SK-N-DZ (cell line): ENCODE measurements around the gene EPB41L4A. TPM values are rescaled to one million over a fixed set of nuclear protein-coding genes. Genes with fewer than 3 reads are reported as not detected.
"Not testable (repeated sequence)": the region's sequence is repeated elsewhere in the genome, so short reads cannot be mapped to it uniquely, and the experiment has no call there.

Experiments
- DNase-seq: peaks from one replicate; pipeline ENCODE4 v3.0.0-alpha.2; 2015; ENCODE audit warnings: low spot score
- polyA plus RNA-seq, 2 experiments: library from polyadenylated mRNA; depleted of rRNA; stranded (reverse); fragments of >200 nt; gene quantifications; 2 replicates each; pipeline ENCODE4 v1.2.3, GENCODE V29; 2014

EPB41L4A gene
- polyA plus RNA-seq (2014; cell fraction: cytosol; rRNA removed), result 2.2 and 8.1 TPM in 2 replicates
- polyA plus RNA-seq (2014; cell fraction: nucleus; rRNA removed), result 1.7 and 2.0 TPM in 2 replicates

- DNase-seq, result peak; percentile 42
Observed at GRCh38 chr5:112419164-112419985, at the start of gene EPB41L4A. TSS of gene EPB41L4A (minus strand) at chr5:112419277. CDS start at chr5:112419039, 238 bp downstream.

GRCh38 chr5:112467485-112467884 lies 48.4 kb upstream of the EPB41L4A start:
- no peak for DNase-seq

- DNase-seq, result not testable (repeated sequence)
Observed at GRCh38 chr5:112466261-112466660, 47.2 kb upstream of the EPB41L4A start.

GRCh38 chr5:112447187-112447760 lies 28.2 kb upstream of the EPB41L4A start:
- DNase-seq, result not testable (repeated sequence)

GRCh38 chr5:112445626-112446350 lies 26.7 kb upstream of the EPB41L4A start:
- no peak for DNase-seq

GRCh38 chr5:112443932-112444331 lies 24.9 kb upstream of the EPB41L4A start:
- DNase-seq, result not testable (repeated sequence)

- DNase-seq, result no peak
Observed at GRCh38 chr5:112440031-112440430, 21.0 kb upstream of the EPB41L4A start.

GRCh38 chr5:112436144-112436543 lies 17.1 kb upstream of the EPB41L4A start:
- no peak for DNase-seq

GRCh38 chr5:112434641-112435040 lies 15.6 kb upstream of the EPB41L4A start:
- DNase-seq, result no peak

- not testable (repeated sequence) for DNase-seq
Observed at GRCh38 chr5:112426202-112426601, 7.1 kb upstream of the EPB41L4A start.

GRCh38 chr5:112419986-112420864 lies 1.1 kb upstream of the EPB41L4A start:
- peak; percentile 82 for DNase-seq

GRCh38 chr5:112418659-112419163 lies 366 bp downstream of the EPB41L4A start:
- DNase-seq, result no peak

GRCh38 chr5:112417931-112418658 lies 982 bp downstream of the EPB41L4A start:
- DNase-seq, result no peak

GRCh38 chr5:112415552-112415951 lies 3.5 kb downstream of the EPB41L4A start:
- no peak for DNase-seq

GRCh38 chr5:112413611-112414010 lies 5.5 kb downstream of the EPB41L4A start:
- no peak for DNase-seq

- DNase-seq, result no peak
Observed at GRCh38 chr5:112412346-112412745, 6.7 kb downstream of the EPB41L4A start.

GRCh38 chr5:112411903-112412302 lies 7.2 kb downstream of the EPB41L4A start:
- DNase-seq, result no peak

GRCh38 chr5:112407666-112408065 lies 11.4 kb downstream of the EPB41L4A start:
- no peak for DNase-seq

GRCh38 chr5:112407240-112407639 lies 11.8 kb downstream of the EPB41L4A start:
- no peak for DNase-seq

- DNase-seq, result no peak
Observed at GRCh38 chr5:112403069-112403468, 16.0 kb downstream of the EPB41L4A start.
